ENCODE data around the gene STK16. TPM values are rescaled to one million over a fixed set of nuclear protein-coding genes. Genes with fewer than 3 reads are reported as not detected.

The STK16 gene
- total and polyA plus RNA-seq, 2 of the 4 experiments (the other 2 are of a cell fraction): 44.4 to 50.1 TPM

- ChIA-PET POLR2A (ENCODE audit: unreplicated experiment) (no interaction called here), CTCF (no interaction called here)
- H4K91ac ChIP-seq (ENCODE audit: insufficient read depth, low read depth, low read length): no peak overlapping the region
- ATAC-seq (ENCODE audit: low read depth) (no peak), DNase-seq (no peak)
- TF ChIP-seq BHLHE40 (IDR thresholded peaks at IDR 0.05; ENCODE audit: low read depth, low read length) (no peak), SMC3 (IDR thresholded peaks at IDR 0.05; ENCODE audit: low read depth, low read length) (no peak), NFE2L2 (IDR thresholded peaks at IDR 0.05; ENCODE audit: low read depth, low read length) (no peak), FOS (IDR thresholded peaks at IDR 0.05; ENCODE audit: low read depth, low read length) (no peak), CEBPB (IDR thresholded peaks at IDR 0.05; ENCODE audit: low read depth, low read length) (no peak), MAFK (IDR thresholded peaks at IDR 0.05; ENCODE audit: low read depth, low read length) (no peak), RFX5 (IDR thresholded peaks at IDR 0.05; ENCODE audit: low read depth, low read length) (no peak), RAD21 (IDR thresholded peaks at IDR 0.05; ENCODE audit: low read length) (no peak), USF2 (IDR thresholded peaks at IDR 0.05; ENCODE audit: low read depth, low read length) (no peak), MXI1 (IDR thresholded peaks at IDR 0.05; ENCODE audit: borderline replicate concordance, low read depth, low read length) (no peak), RCOR1 (IDR thresholded peaks at IDR 0.05; ENCODE audit: insufficient replicate concordance, low read length) (no peak), CHD1 (IDR thresholded peaks at IDR 0.05; ENCODE audit: low read depth, low read length) (no peak), ELK1 (IDR thresholded peaks at IDR 0.05; ENCODE audit: borderline replicate concordance, low read depth, low read length) (no peak), CTCF (conservative IDR thresholded peaks at IDR 0.05; ENCODE audit: low read depth, low read length) (no peak)
- no peaks in the 10 kb centered on the region for H3K36me3 ChIP-seq (ENCODE audit: control insufficient read depth, insufficient read depth, low read length)
- intact Hi-C loops (cut with micrococcal nuclease) (no loop called here), dilution Hi-C loops (cut with HindIII; ENCODE audit: low sequenced_read_pairs, unreplicated experiment) (no loop called here), in situ Hi-C loops (cut with MboI; ENCODE audit: low sequenced_read_pairs) (no loop called here)
- H3K4me3 ChIP-seq (ENCODE audit: insufficient read depth, low read depth, low read length): no peak overlapping the region
- H3K18ac ChIP-seq (ENCODE audit: low read depth, low read length): no peak overlapping the region
- H2AK5ac ChIP-seq (ENCODE audit: low read depth, low read length): 0 out of 2 replicates have a peak overlapping the region, but pooled peaks have one; percentile 15
- H3K14ac ChIP-seq (replicated peaks; ENCODE audit: low read depth, low read length): no peak overlapping the region
- peaks cover 9% of the 10 kb centered on the region for H3K27me3 ChIP-seq (ENCODE audit: control insufficient read depth, insufficient read depth, low read length)
- H2BK15ac ChIP-seq (ENCODE audit: low read depth, low read length): no peak overlapping the region
- no peak overlapping the region for H2BK5ac ChIP-seq (ENCODE audit: low read depth, low read length, poor library complexity, severe bottlenecking)
- H3K9ac ChIP-seq (ENCODE audit: low read depth, low read length): no peak overlapping the region
- no peak overlapping the region for H4K5ac ChIP-seq (ENCODE audit: low read depth, low read length)
- no peak overlapping the region for H4K8ac ChIP-seq (ENCODE audit: low read depth in 2 of 2, low read length in 2 of 2)
- H2BK120ac ChIP-seq (ENCODE audit: low read depth, low read length): no peak overlapping the region
- H3K9me1 ChIP-seq (ENCODE audit: insufficient read depth, low read length): peaks cover 9% of the 10 kb centered on the region
- no peaks in the 10 kb centered on the region for H3K79me1 ChIP-seq (ENCODE audit: low read depth in 1 of 2, low read length in 2 of 2)
- no peak overlapping the region for H3K23ac ChIP-seq (ENCODE audit: low read depth, low read length)
- H2BK20ac ChIP-seq (ENCODE audit: low read depth, low read length): no peak overlapping the region
- no peaks in the 10 kb centered on the region for H3K9me3 ChIP-seq (ENCODE audit: control insufficient read depth, insufficient read depth, low read length)
- H2AFZ ChIP-seq (replicated peaks; ENCODE audit: low read length, poor library complexity): no peak overlapping the region
- no peaks in the 10 kb centered on the region for H4K20me1 ChIP-seq (ENCODE audit: insufficient read depth, low read length)
- peaks cover 10% of the 10 kb centered on the region for H3K4me1 ChIP-seq (ENCODE audit: control insufficient read depth, insufficient read depth, low read length)
- H3K4ac ChIP-seq (ENCODE audit: low read depth, low read length): no peak overlapping the region
- WGBS, 2 experiments (ENCODE audit: extremely low coverage in 2 of 2, insufficient read length in 1 of 2): 100% methylated on average over 1 of the region's 4 CpGs; no CpG with 5 or more reads in 1 of the 2 experiments
- H3K56ac ChIP-seq (ENCODE audit: extremely low read depth, insufficient read depth, low read length): no peak overlapping the region
- H3K27ac ChIP-seq (ENCODE audit: insufficient read depth, low read length): no peak overlapping the region
- peak overlapping the region; percentile 40 for H2AK9ac ChIP-seq (replicated peaks; ENCODE audit: low read depth, low read length, poor library complexity)
- BruUV-seq (replicated peaks): no TSS peak
- no peak overlapping the region for H3K4me2 ChIP-seq (ENCODE audit: low read depth, low read length)
Observed at GRCh38 chr2:219272356-219272755, 27.1 kb downstream of the STK16 start.

Data from IMR-90 (cell line).